Lower leg skin (tissue), 3 donors: ENCODE measurements around the gene MOB3A.

Experiments used
- POLR2A ChIP-seq, 2 donors: fragments of 450-650 bp; IDR thresholded peaks; one replicate each; pipeline ENCODE4 v1.6.1; 2016 to 2017; ENCODE audit warnings: antibody characterized with exemption in 2 of 2, mild to moderate bottlenecking in 1 of 2, moderate library complexity in 1 of 2
- TF ChIP-seq, protein P1 (sequence below), 3 donors: fragments of 450-650 bp; IDR thresholded peaks; one replicate each; pipeline ENCODE4 v1.5.1; 2016; ENCODE audit warnings: antibody characterized with exemption in 3 of 3, mild to moderate bottlenecking in 3 of 3, moderate library complexity in 2 of 3

DNA sequence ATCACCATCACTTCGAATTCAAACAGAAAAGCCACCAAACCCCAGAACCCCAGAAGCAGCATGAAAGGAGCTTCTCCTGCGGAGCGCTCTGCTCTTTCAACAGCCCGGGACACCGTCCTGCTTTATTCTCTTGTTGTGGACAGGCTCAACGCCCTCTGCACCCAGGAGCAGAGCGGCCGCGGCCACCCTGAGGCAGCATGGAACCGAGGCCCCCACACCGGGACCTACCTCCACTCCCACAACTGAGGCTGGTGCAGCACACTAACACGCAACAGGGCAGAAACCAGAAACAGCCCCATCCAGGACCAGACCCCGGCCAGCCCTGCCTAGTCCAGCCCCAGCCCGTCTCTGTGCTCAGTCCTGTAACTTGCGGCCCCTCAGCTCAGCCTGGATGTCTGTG lies 48.1 kb upstream of the MOB3A start:
- TF ChIP-seq, protein P1, sequence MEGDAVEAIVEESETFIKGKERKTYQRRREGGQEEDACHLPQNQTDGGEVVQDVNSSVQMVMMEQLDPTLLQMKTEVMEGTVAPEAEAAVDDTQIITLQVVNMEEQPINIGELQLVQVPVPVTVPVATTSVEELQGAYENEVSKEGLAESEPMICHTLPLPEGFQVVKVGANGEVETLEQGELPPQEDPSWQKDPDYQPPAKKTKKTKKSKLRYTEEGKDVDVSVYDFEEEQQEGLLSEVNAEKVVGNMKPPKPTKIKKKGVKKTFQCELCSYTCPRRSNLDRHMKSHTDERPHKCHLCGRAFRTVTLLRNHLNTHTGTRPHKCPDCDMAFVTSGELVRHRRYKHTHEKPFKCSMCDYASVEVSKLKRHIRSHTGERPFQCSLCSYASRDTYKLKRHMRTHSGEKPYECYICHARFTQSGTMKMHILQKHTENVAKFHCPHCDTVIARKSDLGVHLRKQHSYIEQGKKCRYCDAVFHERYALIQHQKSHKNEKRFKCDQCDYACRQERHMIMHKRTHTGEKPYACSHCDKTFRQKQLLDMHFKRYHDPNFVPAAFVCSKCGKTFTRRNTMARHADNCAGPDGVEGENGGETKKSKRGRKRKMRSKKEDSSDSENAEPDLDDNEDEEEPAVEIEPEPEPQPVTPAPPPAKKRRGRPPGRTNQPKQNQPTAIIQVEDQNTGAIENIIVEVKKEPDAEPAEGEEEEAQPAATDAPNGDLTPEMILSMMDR (IDR thresholded peaks at IDR 0.05): no peak
- TF ChIP-seq POLR2A (IDR thresholded peaks at IDR 0.05): no peak
